GM12873 (cell line): ENCODE results near the gene RRP7A.

ENCODE experiments used
- TF ChIP-seq, protein P1 (sequence below): IDR thresholded peaks from 2 replicates; pipeline ENCODE4 v1.5.1; 2012; ENCODE audit warnings: low read depth, mild to moderate bottlenecking, moderate library complexity, low read length, control low read depth; ENCODE audit not compliant: insufficient read depth; ENCODE audit errors: missing control alignments

RRP7A gene

DNA sequence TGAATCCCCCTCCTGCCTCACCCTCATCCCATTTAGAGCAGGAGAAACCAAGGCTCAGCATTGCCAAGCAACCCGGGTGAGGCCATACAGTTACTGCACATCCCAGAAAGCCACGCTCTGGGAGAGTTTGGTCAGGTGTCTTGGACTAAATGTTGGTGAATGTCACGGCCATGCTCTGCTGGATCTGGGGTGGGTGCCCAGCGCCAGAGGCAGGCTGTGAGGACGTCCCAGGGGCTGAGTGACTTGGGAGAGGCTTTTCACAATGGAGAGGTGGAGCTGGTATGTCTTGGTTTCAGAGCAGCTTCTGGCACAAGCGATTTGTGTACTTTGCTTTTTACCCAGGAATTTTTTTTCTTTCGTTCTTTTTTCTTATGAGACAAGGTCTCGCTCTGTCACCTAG lies 40.8 kb upstream of the RRP7A start:
- TF ChIP-seq, protein P1, sequence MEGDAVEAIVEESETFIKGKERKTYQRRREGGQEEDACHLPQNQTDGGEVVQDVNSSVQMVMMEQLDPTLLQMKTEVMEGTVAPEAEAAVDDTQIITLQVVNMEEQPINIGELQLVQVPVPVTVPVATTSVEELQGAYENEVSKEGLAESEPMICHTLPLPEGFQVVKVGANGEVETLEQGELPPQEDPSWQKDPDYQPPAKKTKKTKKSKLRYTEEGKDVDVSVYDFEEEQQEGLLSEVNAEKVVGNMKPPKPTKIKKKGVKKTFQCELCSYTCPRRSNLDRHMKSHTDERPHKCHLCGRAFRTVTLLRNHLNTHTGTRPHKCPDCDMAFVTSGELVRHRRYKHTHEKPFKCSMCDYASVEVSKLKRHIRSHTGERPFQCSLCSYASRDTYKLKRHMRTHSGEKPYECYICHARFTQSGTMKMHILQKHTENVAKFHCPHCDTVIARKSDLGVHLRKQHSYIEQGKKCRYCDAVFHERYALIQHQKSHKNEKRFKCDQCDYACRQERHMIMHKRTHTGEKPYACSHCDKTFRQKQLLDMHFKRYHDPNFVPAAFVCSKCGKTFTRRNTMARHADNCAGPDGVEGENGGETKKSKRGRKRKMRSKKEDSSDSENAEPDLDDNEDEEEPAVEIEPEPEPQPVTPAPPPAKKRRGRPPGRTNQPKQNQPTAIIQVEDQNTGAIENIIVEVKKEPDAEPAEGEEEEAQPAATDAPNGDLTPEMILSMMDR = no peak

DNA sequence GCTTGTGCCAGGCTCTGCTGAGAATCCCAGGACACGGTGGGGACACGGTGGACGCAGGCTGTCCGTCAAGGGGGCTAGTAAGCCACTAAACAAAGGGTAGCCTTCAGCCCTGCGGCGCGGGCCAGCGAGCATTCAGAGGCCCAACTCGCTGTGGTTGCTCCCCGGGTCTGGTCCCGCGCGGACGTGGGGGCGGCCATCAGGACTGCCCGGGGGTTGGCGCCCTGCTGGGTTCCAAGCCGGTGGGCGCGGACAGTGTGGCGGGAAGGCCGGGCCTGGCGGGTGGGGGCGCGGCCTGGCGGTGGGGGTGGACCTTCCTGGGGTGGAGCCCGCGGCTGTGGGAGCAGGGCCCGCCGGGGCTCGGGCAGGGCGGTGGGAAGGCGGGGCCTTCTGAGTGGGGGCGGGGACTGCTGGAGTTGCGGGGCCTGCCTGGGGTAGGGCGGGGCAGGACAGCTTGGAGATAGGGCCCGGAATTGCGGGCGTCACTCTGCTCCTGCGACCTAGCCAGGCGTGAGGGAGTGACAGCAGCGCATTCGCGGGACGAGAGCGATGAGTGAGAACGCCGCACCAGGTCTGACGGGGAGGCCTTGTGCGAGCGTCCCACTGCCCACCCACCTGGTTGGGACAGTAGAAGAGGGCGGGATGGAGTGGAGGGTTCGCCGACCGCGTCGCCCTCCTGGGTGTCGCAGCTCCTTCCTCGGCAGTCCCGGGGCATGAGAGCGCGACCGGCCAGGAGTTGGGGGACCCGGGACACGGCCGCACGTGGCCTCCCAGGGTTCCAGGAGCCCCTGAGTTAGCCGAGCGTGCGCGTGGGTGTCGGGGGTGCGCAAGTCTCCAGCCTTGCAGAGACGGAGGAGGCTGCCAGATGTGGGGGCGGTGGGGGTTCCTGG lies 34.1 kb upstream of the RRP7A start, which contains the start of gene SERHL2:
SERHL2 (plus strand) TSS at position 482 of the 887 bp plus-strand sequence; CDS start at position 547, 65 bp downstream.
- TF ChIP-seq, protein P1 = no peak

DNA sequence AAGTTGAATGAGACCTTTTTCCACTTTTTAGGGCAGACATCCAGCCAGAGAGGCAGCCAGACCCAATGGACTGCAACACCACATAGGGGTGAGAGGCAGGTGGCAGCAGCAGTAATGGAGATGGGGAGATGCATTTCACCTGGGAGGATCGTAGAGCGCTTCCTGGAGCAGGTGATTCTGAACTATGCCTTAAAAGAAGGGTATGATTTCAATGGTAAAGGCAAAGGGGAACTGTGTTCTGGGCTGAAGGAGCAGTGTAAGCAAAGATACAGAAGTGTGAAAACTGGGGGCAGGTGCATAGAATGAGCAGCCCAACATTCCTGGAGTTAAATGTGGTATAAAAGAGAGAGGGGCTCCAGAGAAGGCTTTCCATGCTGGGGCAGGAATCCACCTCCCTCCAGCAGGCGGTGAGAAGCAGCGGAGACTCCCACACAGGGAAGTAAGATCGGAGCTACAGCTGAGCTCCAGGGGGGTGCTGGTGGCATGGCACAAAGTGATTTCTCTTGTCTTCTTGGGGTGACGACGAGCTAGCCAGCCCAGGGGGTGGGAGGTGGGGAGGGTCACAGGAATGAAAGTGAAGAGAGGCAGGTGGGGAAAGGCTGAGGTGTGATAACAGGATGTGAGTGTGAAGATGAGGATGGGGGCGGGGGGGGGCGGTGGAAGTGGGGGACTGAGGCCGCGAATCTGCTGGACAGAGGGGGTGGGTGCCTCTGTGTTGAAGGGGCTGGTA lies 29.9 kb upstream of the RRP7A start:
- TF ChIP-seq, protein P1 = no peak

DNA sequence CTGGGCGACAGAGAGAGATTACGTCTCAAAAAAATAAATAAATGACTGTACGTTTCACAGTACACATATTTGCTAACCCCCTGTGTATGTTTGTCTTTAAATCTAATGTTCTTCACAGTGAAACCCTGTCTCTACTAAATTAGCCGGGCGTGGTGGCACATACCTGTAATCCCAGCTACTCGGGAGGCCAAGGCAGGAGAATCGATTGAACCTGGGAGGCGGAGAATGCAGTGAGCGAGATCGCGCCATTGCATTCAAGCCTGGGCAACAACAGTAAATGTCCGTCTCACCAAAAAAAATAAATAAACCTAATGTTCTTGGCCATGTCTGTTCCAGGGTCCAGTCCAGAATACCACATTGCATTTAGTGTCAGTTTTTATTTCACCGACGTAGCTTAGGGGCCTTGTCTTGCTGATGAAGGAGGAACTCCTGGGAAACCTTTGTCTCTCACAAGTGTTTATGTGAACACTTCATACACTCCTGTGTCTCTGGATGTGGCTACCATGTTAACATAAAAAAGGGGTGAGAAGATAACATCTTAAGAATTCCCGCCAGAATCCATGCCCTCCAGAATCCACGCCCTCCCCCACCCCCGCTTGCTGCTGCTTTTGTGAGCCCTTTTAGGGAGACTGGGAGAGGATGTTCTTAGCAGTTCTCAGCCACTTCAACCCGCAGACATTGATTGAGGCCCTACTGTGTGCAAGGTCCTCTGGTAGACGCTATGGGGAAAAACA lies 29.2 kb upstream of the RRP7A start:
- TF ChIP-seq, protein P1 = no peak

DNA sequence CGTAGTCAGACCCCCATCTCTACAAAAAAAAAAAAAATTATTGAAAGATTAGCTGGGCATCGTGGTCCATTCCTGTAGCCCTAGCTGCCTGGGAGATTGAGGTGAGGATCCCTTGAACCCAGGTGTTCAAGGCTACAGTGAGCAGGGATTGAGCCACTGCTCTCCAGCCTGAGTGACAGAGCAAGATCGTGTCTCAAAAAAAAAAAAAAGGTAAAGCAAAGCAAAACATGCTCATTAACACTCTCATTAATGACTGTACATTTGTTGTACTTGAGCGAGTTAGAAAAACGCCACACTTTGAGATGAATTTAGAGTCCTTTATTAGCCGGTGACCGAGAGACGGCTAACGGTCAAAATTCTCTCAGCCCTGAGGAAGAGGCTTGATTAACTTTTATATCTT lies 28.0 kb upstream of the RRP7A start:
- TF ChIP-seq, protein P1 = no peak

DNA sequence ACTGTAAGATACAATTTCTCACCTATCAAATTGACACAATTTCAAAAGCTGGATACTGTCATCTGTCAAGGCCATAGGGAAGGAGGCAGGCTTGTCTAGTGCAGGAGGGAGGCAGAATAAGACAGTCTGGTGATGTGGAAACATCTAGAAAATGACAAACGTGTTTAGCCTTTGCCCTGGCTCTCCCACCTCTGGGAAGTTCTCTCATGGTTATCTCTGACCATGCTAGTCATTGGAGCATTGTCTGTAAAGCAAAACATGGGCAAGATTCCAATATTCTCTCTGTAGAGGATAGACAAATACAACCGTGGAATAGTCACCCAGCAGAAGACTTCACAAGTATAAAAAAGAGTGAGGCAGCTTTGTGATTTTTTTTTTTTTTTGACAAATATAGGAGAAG lies 25.1 kb upstream of the RRP7A start:
- TF ChIP-seq, protein P1 = no peak
